ENCODE data around the gene PRKCE.
"Not testable (repeated sequence)": the region's sequence is repeated elsewhere in the genome, so short reads cannot be mapped to it uniquely, and the experiment has no call there.

PRKCE gene

DNA sequence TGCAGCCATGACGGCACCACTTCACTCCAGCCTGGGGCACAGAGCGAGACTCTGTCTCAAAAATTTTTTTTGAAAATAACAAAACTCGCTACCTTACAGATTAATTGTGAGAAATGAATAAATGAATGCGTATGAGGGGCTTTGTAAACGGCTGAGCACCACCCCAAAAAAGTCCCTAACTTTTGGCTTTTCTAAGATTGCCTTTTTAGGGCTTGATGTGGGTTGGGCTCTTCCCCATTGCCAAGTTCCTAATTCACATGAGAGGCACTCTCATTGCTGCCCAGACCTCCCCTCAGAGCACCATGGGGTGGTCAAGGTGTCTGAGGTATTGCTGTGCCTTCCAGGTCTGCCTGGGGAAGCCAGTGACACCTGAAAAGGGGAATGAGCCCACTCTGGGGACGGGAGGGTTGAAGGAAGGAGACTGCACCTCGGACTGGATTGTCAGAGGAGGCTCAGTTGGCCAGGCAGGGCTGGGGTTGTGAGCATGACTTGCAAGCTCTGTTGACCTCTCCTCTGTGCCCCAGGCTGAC, 186.4 kb downstream of the PRKCE start:
- no peak for DNase-seq (ENCODE audit: low read depth)

GRCh38 chr2:45839508-45840251, 188.2 kb downstream of the PRKCE start:
- no peak for DNase-seq (ENCODE audit: low read depth)

DNA sequence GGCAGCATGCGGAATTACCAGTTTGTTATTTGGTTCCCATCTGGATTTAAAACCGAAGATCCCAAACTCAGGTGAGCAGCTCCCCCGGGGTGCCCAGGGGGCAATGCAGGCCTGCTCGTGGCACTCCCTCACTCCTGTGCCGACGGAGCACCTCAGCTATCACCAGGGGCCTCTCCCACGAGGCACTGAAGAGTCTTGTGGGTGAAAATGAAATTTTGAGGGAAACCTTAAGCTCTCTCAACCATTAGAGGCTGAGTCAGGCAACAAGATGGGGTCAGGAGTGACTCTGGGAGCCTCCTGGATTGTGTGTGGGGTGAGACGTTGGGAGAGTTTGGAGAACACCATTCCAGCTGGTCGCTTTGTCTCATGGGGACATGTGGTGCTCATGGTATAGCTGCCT, 189.0 kb downstream of the PRKCE start:
- no peak for DNase-seq (ENCODE audit: low read depth)

- DNase-seq (ENCODE audit: low read depth), result no peak
Observed at GRCh38 chr2:45841752-45842407, 190.4 kb downstream of the PRKCE start.

DNA sequence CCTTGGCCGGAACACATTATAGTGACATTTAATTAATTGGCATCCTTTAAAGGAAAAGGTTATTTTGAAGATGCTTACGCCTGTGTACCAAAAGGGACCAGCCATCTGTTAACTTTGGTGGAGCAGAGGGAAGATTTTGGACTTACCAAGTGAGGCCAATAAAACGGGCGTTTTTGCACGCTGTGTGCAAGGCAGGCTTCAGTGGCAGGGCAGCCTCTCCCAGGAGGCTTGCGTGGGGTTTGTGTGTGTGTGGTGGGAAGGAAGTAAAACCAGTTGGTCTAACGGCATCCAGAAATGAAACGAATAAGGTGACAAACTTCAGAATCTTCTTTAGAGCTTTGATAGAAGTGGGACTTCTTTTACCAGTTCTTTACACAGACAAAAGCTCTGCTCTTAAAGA, 191.7 kb downstream of the PRKCE start:
- DNase-seq (ENCODE audit: low read depth), result no peak

DNA sequence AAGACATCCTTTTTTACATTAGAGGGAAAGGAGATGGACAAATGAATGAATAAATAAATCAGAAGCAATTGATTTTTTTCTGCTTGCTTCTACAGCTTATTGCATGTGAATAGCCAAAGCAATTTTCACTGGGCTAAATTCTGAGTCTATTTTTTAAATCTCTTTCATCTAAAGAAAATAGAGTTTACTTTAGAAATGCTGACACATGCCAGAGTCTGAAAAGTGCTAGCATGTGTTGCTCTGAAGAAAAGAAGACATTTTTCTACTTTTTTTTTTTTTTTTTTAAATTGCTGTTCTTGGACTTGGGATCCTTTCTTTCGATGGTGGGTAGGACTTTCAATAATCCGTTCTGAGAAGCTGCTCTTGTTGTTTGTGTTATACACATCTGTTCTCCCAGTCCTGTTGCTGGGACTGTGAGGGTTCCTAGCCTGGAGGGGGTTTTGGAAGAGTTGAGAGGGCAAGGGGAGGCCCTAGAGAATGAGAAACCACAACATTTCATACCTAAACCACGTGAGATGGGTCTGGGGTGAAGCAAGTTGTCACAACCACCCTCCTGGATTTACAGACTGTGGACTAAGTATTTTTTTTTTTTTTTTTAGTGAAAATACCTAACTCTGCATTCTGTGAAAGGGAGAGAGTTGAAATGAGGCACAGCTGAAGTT, 193.5 kb downstream of the PRKCE start:
- no peak for DNase-seq (ENCODE audit: low read depth)

DNA sequence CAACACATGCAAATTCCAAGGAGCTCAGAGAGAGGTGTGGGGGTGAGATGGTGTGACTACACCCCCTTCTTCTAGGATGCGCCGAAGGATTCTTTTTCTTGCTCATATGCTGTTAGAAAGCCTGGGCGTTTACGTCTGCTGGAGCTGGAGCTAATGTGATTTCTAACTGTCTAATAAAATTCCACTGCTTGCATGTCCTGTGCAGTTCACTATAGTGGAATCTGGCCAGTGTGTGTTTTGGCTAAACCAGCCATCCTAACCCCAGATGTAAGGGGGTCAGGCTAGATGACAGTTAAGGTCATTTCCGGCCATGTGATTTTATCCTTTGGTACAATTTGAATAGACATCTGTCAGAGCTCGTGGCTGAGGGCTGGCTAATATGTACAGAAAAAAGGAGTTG, 194.1 kb downstream of the PRKCE start:
- no peak for DNase-seq (ENCODE audit: low read depth)

GRCh38 chr2:45849491-45850283, 198.2 kb downstream of the PRKCE start:
- DNase-seq (ENCODE audit: low read depth), result no peak

- no peak for DNase-seq (ENCODE audit: low read depth)
Observed at GRCh38 chr2:45850558-45850957, 199.1 kb downstream of the PRKCE start.

DNA sequence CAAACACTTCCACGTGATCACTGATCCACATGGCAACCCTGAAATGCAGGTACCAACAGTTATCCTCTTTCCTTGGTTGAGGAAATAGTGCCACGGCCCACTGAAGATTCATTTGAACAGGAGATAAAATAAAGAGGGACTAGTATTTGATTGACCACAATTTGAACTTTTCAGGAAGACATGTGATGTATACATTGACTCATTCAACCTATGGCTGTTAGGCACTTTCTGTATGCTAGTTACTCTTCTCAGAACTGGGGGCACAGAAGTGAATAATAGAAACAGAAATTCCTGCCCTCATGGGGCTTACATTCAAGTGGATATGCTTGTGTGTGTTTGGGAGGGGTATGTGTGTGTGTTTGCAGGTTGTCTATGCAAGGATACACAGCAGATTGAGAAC, 199.6 kb downstream of the PRKCE start:
- no peak for DNase-seq (ENCODE audit: low read depth)

DNA sequence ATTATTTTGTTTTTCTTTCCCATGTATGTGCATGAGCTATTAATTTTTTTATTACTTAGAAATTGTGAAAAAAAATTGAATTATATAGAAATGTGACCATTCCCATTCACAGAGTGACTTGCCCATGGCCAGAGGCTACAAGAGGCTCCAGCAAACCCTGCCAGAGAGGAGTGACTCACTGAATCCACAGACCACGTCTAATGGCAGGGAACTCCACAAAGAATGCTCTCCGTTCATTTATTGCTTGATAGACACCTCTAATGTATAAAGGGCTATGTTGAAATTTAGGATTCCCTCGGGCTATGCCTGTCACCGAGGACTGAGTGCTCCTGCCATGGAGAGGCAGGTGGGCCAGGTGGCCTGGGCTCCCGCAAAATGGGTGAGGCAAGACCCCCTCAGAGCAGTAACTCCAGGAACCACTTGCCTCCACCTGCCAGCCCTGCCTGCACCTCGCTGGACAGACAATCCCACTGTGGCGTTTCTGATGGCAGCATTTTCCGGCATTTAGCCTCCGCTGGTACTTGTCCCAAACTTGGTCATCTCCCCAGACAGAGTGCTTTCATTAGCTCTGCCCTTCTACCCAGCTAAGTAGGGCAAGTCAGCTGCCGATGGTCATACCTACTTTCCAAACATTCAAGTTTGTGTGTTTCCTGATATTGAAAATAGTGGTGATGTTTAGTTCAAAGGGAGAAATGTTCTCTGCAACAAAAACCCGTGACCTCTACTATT, 200.3 kb downstream of the PRKCE start:
- no peak for DNase-seq (ENCODE audit: low read depth)

DNA sequence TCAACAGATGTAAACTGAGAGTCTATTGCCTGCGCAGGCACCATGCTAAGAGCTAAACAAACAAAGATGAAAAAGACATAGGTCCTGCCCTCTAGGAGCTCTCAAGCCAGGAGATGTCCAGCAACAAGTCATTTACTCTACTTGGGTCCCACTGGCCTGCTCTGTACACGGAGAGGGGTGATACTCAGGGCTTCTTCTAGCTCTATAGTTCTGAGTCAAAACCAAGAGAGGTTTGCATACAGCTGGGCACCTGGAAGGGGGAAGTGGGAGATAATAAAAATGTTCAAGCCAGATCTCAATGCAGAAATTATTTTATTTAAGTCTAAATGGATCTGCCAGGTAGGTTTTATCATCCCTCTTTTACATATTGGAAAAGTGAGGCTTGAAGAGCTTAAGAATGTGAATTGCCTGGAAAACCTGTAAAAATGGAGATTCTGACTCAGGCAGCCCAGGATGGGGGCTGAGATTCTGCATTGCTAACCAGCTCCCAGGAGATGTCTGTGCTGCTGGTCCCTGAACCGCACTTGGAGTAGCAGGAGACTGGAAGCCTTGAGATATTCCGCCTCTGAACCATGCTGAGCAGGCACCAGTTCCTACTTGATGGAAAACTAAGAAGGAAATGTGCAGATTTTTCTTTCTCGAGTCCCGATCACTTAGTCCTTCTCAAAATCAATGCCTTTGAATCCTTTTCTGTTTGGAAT, 201.1 kb downstream of the PRKCE start:
- DNase-seq (ENCODE audit: low read depth), result no peak

DNA sequence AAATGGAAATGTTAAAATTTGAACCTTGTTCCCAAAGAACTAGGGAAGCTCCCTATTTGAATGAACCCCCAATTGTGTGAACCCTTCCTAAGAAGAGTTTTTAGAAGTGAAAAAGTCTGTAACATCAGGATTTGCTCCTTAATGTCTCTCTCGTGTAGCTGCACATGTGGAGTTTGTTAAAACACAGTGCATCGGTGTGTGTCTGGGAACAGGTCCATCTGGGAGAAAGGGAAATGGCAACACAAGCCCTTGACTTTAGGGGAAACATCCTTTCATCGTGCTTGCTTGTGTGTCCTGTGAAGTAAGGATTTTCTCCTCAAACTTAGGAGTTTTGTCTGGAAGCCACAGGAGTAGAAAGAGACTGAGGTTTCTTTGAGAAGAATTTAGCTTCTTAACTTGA, 203.9 kb downstream of the PRKCE start:
- no peak for DNase-seq (ENCODE audit: low read depth)

- DNase-seq (ENCODE audit: low read depth), result no peak
Observed at GRCh38 chr2:45856391-45857274, 205.2 kb downstream of the PRKCE start.

GRCh38 chr2:45857275-45857609, 205.8 kb downstream of the PRKCE start:
- no peak for DNase-seq (ENCODE audit: low read depth)

GRCh38 chr2:45857867-45858520, 206.5 kb downstream of the PRKCE start:
- no peak for DNase-seq (ENCODE audit: low read depth)

GRCh38 chr2:45858872-45859271, 207.4 kb downstream of the PRKCE start:
- DNase-seq (ENCODE audit: low read depth), result not testable (repeated sequence)

GRCh38 chr2:45859682-45860081, 208.2 kb downstream of the PRKCE start:
- no peak for DNase-seq (ENCODE audit: low read depth)

Data from stimulated activated CD4-positive, alpha-beta T cell treated with anti-CD3 and anti-CD28 coated beads, Interleukin-2, amount 100 ng/mL, for 4 hours (primary cell).